Esophagus mucosa (tissue), 1 donor: ENCODE measurements around the gene CCR7. TPM values are rescaled to one million over a fixed set of nuclear protein-coding genes. Genes with fewer than 3 reads are reported as not detected.
"Not testable (repeated sequence)": the region's sequence is repeated elsewhere in the genome, so short reads cannot be mapped to it uniquely, and the experiment has no call there.

Experiments used
- ATAC-seq: fragments of 200-7000 bp; cut with Tn5 transposase; one replicate; pipeline ENCODE4 v1.9.1; 2020
- total RNA-seq: library from RNA; stranded (reverse); gene quantifications from one replicate; pipeline ENCODE4 v1.2.4, GENCODE V29; 2023
- donor health status: DM: yes; HTN: yes; CAD: no.

CCR7 gene
- total RNA-seq, 1 donor from 2014 or later = 0.48 TPM

- no peak for ATAC-seq
Observed at GRCh38 chr17:40548982-40549685, 16.1 kb downstream of the CCR7 start.

DNA sequence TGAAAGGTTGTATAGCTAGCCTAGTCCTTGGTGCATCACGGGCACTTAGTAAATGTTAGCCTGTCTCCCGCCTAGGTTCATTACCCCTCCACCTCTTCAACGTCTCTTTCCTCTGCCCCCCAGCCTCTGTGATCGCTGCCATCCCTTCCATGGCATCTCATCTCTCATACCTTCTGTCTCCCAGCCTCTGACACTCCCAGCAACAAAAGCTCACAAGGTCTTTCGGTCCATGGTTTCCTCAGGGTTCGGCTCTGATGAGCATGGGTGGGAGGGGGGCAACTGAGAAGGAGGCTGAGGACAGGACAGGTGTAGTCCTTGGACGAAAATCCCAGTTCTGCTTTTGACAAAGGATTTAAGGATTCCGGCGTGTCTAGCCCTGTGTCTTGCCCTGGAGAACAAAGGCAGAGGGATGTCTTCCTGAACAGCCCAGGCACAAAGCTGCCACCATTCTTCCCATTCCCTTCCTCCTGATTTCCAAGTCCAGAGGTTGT is 16.7 kb downstream of the CCR7 start:
- no peak for ATAC-seq

DNA sequence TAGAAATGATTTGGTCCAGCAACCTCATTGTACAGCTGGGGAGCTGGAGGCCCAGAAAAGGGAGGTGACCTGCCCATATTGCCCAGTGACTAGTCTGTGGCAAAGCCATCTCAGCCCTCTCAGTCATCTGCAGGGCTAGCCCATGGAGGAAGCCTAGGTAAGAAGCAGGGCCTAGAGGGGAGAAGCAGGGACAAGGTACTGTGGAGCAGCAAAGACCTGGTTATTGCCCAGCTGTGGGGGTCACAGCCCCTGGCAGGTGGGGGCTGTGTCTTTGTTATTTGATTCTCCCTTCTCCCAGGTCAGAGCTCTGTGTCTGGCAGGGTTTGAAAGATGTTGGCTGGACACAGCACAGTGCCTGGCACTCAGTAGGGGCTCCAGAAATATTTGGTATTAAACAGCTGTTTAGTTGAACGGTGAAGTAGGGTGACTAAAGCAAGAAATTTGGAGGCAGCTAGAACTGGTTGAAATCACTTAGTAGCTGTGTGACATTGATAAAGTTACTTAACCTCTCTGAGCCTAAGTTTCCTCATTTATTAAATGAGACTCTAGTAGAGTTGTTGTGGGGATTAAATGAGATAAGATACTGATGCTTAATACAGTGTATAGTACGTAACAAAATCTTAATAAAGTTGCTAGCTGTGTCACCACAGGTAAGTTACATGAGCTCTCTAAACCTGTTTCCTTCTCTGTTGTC is 17.3 kb downstream of the CCR7 start:
- ATAC-seq = no peak

DNA sequence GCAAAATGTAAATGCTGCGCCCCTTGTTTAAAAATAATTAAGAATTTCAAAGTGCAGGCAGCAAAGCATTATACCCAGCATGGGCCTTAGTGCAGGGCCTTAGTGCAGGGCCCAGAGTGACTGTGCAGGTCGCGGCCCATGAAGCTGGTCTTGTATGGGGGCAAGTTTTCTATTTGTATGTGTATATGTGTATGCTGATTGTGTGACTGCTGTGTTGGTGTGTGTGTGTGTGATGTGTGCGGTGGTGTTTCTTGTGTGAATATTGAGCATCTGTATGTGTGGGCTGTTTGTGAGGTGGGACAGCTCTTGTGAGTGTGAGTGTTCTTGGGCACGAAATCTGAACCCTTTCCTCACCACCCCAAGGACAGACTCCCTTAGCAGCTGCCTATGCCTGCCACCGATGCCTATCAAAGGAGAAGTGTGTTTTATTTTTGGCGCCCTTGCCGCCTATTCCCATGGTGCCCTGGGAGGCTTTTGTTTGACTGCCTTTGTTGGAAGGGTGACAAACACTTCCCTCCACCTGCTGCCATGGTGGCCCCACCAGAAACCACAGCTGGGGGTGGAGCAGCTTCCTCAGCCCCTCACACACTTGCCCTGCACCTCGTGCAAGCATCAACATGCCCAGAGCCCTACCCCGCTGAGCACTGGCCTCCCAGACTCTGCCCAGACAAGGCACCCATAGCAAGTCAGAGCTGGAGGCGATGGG is 18.0 kb downstream of the CCR7 start:
- ATAC-seq = peak; percentile 83

- ATAC-seq = not testable (repeated sequence)
Observed at GRCh38 chr17:40546497-40546896, 18.8 kb downstream of the CCR7 start.

DNA sequence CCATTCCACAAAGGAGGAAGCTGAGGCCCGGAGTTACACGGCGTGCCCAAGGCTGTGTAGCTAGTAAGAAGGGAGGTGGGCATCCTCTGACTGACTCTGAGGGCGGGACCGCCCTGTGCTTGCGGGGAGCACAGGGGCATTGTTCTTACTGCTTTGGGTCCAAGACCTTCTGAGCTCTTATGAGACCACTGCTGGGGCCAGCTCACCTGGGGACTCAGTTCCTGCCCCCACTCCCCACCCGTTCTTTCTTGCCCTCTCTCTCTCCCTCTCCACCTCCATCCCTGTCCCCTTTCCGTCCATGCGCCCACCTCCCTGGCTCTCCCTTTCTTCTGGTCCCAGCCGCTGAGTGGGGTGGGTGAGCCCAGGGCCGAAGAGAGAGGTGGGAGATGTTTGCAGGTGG is 19.6 kb downstream of the CCR7 start:
- no peak for ATAC-seq

- ATAC-seq = peak; percentile 37
Observed at GRCh38 chr17:40542558-40543411, 22.5 kb downstream of the CCR7 start.

- ATAC-seq = peak; percentile 17
Observed at GRCh38 chr17:40541873-40542557, 23.3 kb downstream of the CCR7 start.

DNA sequence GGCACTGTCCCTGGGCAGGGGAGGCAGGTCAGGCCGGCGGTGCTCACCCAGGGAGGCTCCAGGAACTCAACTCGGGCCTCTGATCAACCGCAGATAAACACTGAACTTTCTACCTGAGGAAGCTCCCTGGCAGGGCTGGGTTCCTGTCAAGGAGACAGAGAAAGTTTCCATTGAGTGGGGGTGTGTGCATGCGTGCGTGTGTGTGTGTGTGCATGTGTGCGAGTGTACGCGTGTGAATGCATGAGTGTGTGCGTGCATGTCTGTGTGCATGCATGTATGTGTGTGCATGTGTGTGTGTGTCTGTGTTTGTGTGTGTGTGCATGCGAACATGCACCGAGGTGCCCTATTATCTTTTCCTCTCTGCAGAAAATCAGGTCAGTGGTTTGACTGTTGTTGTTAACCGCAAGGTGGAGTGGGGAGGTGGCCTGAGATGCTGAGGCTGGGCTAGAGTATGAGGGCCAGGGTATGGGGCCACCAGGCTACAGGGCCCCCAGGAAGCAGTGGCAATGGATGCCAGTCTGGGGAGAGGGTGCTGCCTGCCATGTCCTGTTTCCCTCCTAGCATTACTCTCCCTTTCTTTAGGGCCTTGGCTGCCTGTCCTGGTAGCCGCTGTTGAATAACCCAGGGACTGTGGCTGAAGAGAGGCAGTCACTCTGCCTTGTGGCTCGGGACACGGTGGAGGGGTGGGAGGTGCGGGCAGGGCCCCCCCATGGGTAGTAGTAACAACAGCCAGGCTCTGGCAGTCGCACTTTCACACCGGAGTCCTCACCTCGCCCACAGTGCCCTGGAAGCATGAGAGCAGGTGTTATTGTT is 24.0 kb downstream of the CCR7 start:
- no peak for ATAC-seq

DNA sequence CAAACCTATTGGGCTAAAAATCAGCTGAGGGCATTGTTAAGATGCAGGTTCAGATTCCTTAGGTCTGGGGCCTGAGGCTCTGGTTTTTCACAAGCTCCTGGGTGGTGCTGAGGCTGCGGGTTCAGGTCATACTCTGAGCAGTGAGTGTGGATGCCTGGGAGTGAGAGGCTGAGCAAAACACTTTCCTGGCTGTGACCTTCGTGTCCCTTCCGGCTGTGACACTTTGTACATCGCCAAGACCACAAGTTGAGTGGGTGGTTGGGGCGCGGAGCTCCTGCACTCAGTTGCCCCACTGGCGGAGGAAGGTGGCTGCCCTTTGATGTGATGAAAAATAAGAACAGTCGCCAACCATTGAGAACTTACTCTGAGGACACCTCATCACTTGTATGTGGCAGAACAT is 24.8 kb downstream of the CCR7 start:
- ATAC-seq = no peak

GRCh38 chr17:40539711-40540411 is 25.4 kb downstream of the CCR7 start:
- ATAC-seq = no peak

DNA sequence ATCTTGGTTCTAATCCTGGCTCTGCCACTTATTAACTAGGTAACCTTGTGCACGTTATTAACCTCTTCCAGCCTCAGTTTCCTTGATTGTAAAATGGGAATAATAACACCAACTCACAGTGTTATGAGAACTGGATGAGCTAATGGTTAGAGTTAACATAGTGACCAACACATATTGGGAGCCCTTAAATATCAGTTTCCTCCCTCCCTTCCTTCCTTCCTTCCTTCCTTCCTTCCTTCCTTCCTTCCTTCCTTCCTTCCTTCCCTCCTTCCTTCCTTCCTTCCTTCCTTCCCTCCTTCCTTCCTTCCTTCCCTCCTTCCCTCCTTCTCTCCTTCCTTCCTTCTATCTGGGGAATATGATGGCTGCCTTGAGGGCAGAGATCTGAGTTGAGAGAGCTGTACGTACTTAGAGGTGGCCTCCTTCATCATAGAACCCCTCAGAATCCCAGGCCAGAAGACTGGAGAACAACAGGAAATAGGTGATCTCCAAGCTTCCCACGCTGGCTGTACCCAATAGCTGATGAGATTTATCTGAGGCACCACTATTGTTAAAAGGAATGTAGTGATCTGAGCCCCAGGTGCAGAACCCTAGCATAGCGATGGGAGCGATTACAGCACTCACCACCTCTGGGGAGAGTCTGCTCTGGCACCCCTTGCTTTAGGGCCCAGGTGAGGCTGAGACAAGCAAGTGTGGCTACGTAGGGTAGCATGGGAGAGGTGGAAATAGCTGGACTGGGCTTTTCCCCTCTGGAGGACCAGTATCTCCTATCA is 26.2 kb downstream of the CCR7 start:
- ATAC-seq = no peak

- ATAC-seq = peak; percentile 22
Observed at GRCh38 chr17:40538019-40538935, 27.0 kb downstream of the CCR7 start.

GRCh38 chr17:40536295-40537171 is 28.7 kb downstream of the CCR7 start:
- peak; percentile 12 for ATAC-seq

DNA sequence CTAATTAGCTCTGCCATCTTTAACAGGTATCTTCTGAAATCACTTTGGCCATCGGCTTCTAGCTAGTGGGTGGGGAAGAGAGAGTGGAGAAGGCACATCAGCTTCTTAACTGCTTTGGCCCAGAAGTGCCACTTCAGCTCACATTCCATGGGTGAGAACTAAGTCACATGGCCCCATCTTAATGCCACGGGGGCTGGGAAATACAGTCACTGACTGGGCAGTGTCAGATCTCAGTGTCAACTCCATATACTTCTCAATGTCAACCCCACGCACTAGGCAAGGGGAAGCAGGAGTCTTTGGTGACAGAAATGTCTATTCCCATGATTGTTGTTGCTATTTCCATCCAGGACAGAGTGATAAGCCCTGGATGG is 29.4 kb downstream of the CCR7 start:
- ATAC-seq = no peak

- ATAC-seq = no peak
Observed at GRCh38 chr17:40535438-40535837, 29.8 kb downstream of the CCR7 start.
